ENCODE data around the gene SPRED2.

Gene SPRED2

GRCh38 chr2:65478498-65479135 is 46.2 kb upstream of the SPRED2 start:
- Histone ChIP-seq H3K4me1 (ENCODE audit: low read length) (no peaks in the 10 kb centered on the region), H3K36me3 (replicated peaks; ENCODE audit: low read depth, low read length) (no peaks in the 10 kb centered on the region), H3K27ac (ENCODE audit: low read length) (no peak overlapping the region), H3K9ac (ENCODE audit: low read length) (no peak overlapping the region), H3K79me2 (ENCODE audit: low read length) (no peaks in the 10 kb centered on the region), H3K4me3 (ENCODE audit: low read length) (no peak overlapping the region), H3K9me3 (ENCODE audit: insufficient read depth, low read length) (no peaks in the 10 kb centered on the region), H2AFZ (ENCODE audit: low read depth, low read length) (no peak overlapping the region), H3K27me3 (ENCODE audit: low read depth, low read length) (peaks cover 15% of the 10 kb centered on the region), H4K20me1 (ENCODE audit: insufficient read depth, low read length) (no peaks in the 10 kb centered on the region), H3K4me2 (ENCODE audit: low read length) (no peak overlapping the region)
- TF ChIP-seq CTCF (IDR thresholded peaks at IDR 0.05; ENCODE audit: low read depth, low read length): no peak
- TF ChIP-seq EZH2phosphoT487 (IDR thresholded peaks at IDR 0.05; ENCODE audit: low read depth): no peak

- H3K27me3 ChIP-seq (ENCODE audit: low read depth, low read length): peaks cover 12% of the 10 kb centered on the region
- H3K27ac ChIP-seq (ENCODE audit: low read length): no peak overlapping the region
- no peaks in the 10 kb centered on the region for H3K9me3 ChIP-seq (ENCODE audit: insufficient read depth, low read length)
- H4K20me1 ChIP-seq (ENCODE audit: insufficient read depth, low read length): no peaks in the 10 kb centered on the region
- H3K9ac ChIP-seq (ENCODE audit: low read length): no peak overlapping the region
- no peak overlapping the region for H3K4me3 ChIP-seq (ENCODE audit: low read length)
- no peaks in the 10 kb centered on the region for H3K4me1 ChIP-seq (ENCODE audit: low read length)
- no peaks in the 10 kb centered on the region for H3K36me3 ChIP-seq (replicated peaks; ENCODE audit: low read depth, low read length)
- no peaks in the 10 kb centered on the region for H3K79me2 ChIP-seq (ENCODE audit: low read length)
- TF ChIP-seq CTCF (IDR thresholded peaks at IDR 0.05; ENCODE audit: low read depth, low read length): no peak
- no peak for TF ChIP-seq EZH2phosphoT487 (IDR thresholded peaks at IDR 0.05; ENCODE audit: low read depth)
- no peak overlapping the region for H2AFZ ChIP-seq (ENCODE audit: low read depth, low read length)
- no peak overlapping the region for H3K4me2 ChIP-seq (ENCODE audit: low read length)
Measured at GRCh38 chr2:65477590-65477989, 45.2 kb upstream of the SPRED2 start.

DNA sequence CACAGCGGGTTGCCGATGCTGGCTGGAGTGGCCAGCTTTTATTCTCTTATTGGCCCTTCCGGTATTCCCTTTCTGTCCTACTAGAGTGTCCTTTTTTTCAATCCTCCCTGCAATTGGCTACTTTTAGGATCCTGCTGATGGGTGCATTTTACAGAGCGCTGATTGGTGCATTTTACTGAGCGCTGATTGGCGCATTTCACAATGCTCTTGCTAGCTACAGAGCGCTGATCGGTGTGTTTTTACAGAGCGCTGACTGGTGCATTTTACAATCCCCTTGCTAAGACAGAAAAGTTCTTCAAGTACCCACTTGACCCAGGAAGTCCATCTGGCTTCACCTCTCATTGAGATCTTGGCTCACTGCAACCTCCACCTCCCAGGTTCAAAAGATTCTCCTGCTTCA is 44.4 kb upstream of the SPRED2 start:
- no peak overlapping the region for H3K9ac ChIP-seq (ENCODE audit: low read length)
- no peak overlapping the region for H3K27ac ChIP-seq (ENCODE audit: low read length)
- H3K36me3 ChIP-seq (replicated peaks; ENCODE audit: low read depth, low read length): no peaks in the 10 kb centered on the region
- TF ChIP-seq CTCF (IDR thresholded peaks at IDR 0.05; ENCODE audit: low read depth, low read length): no peak
- TF ChIP-seq EZH2phosphoT487 (IDR thresholded peaks at IDR 0.05; ENCODE audit: low read depth): no peak
- no peaks in the 10 kb centered on the region for H3K4me1 ChIP-seq (ENCODE audit: low read length)
- H2AFZ ChIP-seq (ENCODE audit: low read depth, low read length): no peak overlapping the region
- H3K4me3 ChIP-seq (ENCODE audit: low read length): no peak overlapping the region
- H3K79me2 ChIP-seq (ENCODE audit: low read length): no peaks in the 10 kb centered on the region
- no peak overlapping the region for H3K4me2 ChIP-seq (ENCODE audit: low read length)
- H4K20me1 ChIP-seq (ENCODE audit: insufficient read depth, low read length): no peaks in the 10 kb centered on the region
- no peaks in the 10 kb centered on the region for H3K9me3 ChIP-seq (ENCODE audit: insufficient read depth, low read length)
- H3K27me3 ChIP-seq (ENCODE audit: low read depth, low read length): peaks cover 12% of the 10 kb centered on the region

DNA sequence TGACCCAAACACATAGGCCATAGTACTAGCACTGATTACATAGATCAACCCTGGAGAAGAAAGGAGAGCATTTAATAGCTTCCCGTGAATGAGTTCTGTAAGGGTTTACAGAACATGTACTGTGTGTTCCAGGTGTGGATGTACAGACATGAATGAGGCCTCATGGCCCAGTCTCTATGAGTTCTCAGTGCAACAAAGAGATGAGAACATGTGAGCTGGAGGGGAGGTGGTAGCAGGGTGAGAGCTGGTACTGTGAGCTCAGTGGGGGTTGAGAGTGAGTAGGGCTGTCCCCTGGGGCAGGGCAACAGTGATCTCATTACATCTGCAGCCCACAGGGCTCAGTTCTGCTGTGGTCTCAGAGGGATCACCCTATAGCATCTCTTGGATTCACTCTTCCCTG is 42.6 kb upstream of the SPRED2 start:
- H3K9ac ChIP-seq (ENCODE audit: low read length): no peak overlapping the region
- no peak for TF ChIP-seq CTCF (IDR thresholded peaks at IDR 0.05; ENCODE audit: low read depth, low read length)
- no peak for TF ChIP-seq EZH2phosphoT487 (IDR thresholded peaks at IDR 0.05; ENCODE audit: low read depth)
- no peak overlapping the region for H2AFZ ChIP-seq (ENCODE audit: low read depth, low read length)
- H3K36me3 ChIP-seq (replicated peaks; ENCODE audit: low read depth, low read length): no peaks in the 10 kb centered on the region
- no peaks in the 10 kb centered on the region for H3K4me1 ChIP-seq (ENCODE audit: low read length)
- H3K4me2 ChIP-seq (ENCODE audit: low read length): no peak overlapping the region
- peaks cover 12% of the 10 kb centered on the region for H3K27me3 ChIP-seq (ENCODE audit: low read depth, low read length)
- no peaks in the 10 kb centered on the region for H4K20me1 ChIP-seq (ENCODE audit: insufficient read depth, low read length)
- no peak overlapping the region for H3K27ac ChIP-seq (ENCODE audit: low read length)
- H3K4me3 ChIP-seq (ENCODE audit: low read length): no peak overlapping the region
- no peaks in the 10 kb centered on the region for H3K79me2 ChIP-seq (ENCODE audit: low read length)
- H3K9me3 ChIP-seq (ENCODE audit: insufficient read depth, low read length): no peaks in the 10 kb centered on the region
